ENCODE results near the gene GRK4. TPM values are rescaled to one million over a fixed set of nuclear protein-coding genes. Genes with fewer than 3 reads are reported as not detected.
"Not testable (repeated sequence)": the region's sequence is repeated elsewhere in the genome, so short reads cannot be mapped to it uniquely, and the experiment has no call there.

Gene GRK4
- total and polyA plus RNA-seq, 10 of the 15 experiments (the other 5 are each of a cell fraction or from before 2014, with no cell fraction given): 1.1 to 4.0 (median 2.5) TPM

GRCh38 chr4:2960450-2960849 lies 2.9 kb upstream of the GRK4 start:
- H2AFZ ChIP-seq (ENCODE audit: control insufficient read depth, low read depth, low read length); FAIRE-seq; H3K9me3 ChIP-seq (replicated peaks; ENCODE audit: control insufficient read depth, insufficient read depth, low read length); H3K27ac ChIP-seq (ENCODE audit: control insufficient read depth, insufficient read depth); CTCF ChIA-PET; H3K9ac ChIP-seq (ENCODE audit: control insufficient read depth, insufficient read depth, low read length); in situ Hi-C loops (cut with MboI); H3K27me3 ChIP-seq (replicated peaks in 1 of 2; ENCODE audit: control insufficient read depth in 2 of 2, insufficient read depth in 2 of 2, low read length in 1 of 2); BruUV-seq (replicated peaks); RAD21 ChIA-PET (ENCODE audit: unreplicated experiment); ATAC-seq; DNase-seq (ENCODE audit: low read depth, low spot score): not testable (repeated sequence)
- WGBS (ENCODE audit: insufficient coverage, insufficient replicate concordance, low lambda C conversion rate, missing lambda C conversion rate): 83% methylated on average over 4 of the region's 4 CpGs
- H3K4me3 ChIP-seq: peak overlapping the region; percentile 30; the same call in 1 of the 2 replicates
- peaks cover 9 to 29% of the 10 kb centered on the region in 2 experiments for H3K36me3 ChIP-seq (ENCODE audit: control insufficient read depth in 2 of 2, insufficient read depth in 2 of 2, low read length in 1 of 2)
- ChIA-PET POLR2A (interaction anchor here (0.6 to 0.7 kb wide), 2 partner anchors 16 to 211 kb away, joined by 4 read pairs; no protein-coding TSS in a partner anchor), SMC1A (ENCODE audit: uncharacterized antibody, unreplicated experiment) (interaction anchor here (1.1 kb wide), 1 partner anchor 197 kb away, joined by 3 read pairs; no protein-coding TSS in a partner anchor)
- H3K4me1 ChIP-seq (ENCODE audit: control insufficient read depth, insufficient read depth, low read length): peaks cover 32% of the 10 kb centered on the region
- peaks cover 61% of the 10 kb centered on the region for H3K79me2 ChIP-seq (ENCODE audit: control insufficient read depth, insufficient read depth, low read length)
- peaks cover 11% of the 10 kb centered on the region for H4K20me1 ChIP-seq (ENCODE audit: control insufficient read depth, insufficient read depth)
- H3K4me2 ChIP-seq (ENCODE audit: control insufficient read depth, insufficient read depth): peak overlapping the region; percentile 32
- intact Hi-C loops (cut with micrococcal nuclease; ENCODE audit: unreplicated experiment): loop anchor here (5.0 kb wide), 3 partner anchors 118 to 263 kb away; partner anchors contain the start of gene ADD1

GRCh38 chr4:2961421-2961810 lies 2.0 kb upstream of the GRK4 start:
- TSS peak; percentile 70 for BruUV-seq (replicated peaks)
- peaks cover 6 to 20% of the 10 kb centered on the region in 2 experiments for H3K36me3 ChIP-seq (ENCODE audit: control insufficient read depth in 2 of 2, insufficient read depth in 2 of 2, low read length in 1 of 2)
- ChIA-PET POLR2A (interaction anchor here (1.0 to 3.1 kb wide), 5 partner anchors 8 to 216 kb away, joined by 4 to 22 read pairs (median 6); no protein-coding TSS in a partner anchor), RAD21 (ENCODE audit: unreplicated experiment) (interaction anchor here (1.0 to 4.5 kb wide), 4 partner anchors 13 to 425 kb away, joined by 3 to 35 read pairs (median 3); partner anchors contain the start of gene FAM193A), SMC1A (ENCODE audit: uncharacterized antibody, unreplicated experiment) (interaction anchor here (1.1 to 3.6 kb wide), 4 partner anchors 8 to 107 kb away, joined by 3 to 19 read pairs (median 8); no protein-coding TSS in a partner anchor), CTCF (interaction anchor here (1.0 to 3.4 kb wide), 6 partner anchors 9 to 741 kb away, joined by 3 to 28 read pairs (median 3); no protein-coding TSS in a partner anchor)
- H3K9me3 ChIP-seq (replicated peaks; ENCODE audit: control insufficient read depth, insufficient read depth, low read length): no peaks in the 10 kb centered on the region; the same call in 1 of the 3 replicates
- H3K9ac ChIP-seq (ENCODE audit: control insufficient read depth, insufficient read depth, low read length): peak overlapping the region; percentile 96
- TF ChIP-seq POLR2A (IDR thresholded peaks at IDR 0.05; ENCODE audit: low read depth, low read length) (peak; percentile 27; the same call in 1 of the 2 replicates), SMAD5 (IDR thresholded peaks at IDR 0.05; ENCODE audit: low read depth) (no peak)
- H3K4me2 ChIP-seq (ENCODE audit: control insufficient read depth, insufficient read depth): peak overlapping the region; percentile 70
- H3K79me2 ChIP-seq (ENCODE audit: control insufficient read depth, insufficient read depth, low read length): peaks cover 54% of the 10 kb centered on the region
- DNase-seq (ENCODE audit: low read depth, low spot score) (no peak), ATAC-seq (no peak), FAIRE-seq (no peak)
- peaks cover 11% of the 10 kb centered on the region for H4K20me1 ChIP-seq (ENCODE audit: control insufficient read depth, insufficient read depth)
- in situ Hi-C loops (cut with MboI) (no loop called here), intact Hi-C loops (cut with micrococcal nuclease; ENCODE audit: unreplicated experiment) (loop anchor here (5.0 kb wide), 3 partner anchors 119 to 264 kb away; partner anchors contain the start of gene ADD1)
- H3K27ac ChIP-seq (ENCODE audit: control insufficient read depth, insufficient read depth): peak overlapping the region; percentile 62
- H2AFZ ChIP-seq (ENCODE audit: control insufficient read depth, low read depth, low read length): no peak overlapping the region
- H3K4me1 ChIP-seq (ENCODE audit: control insufficient read depth, insufficient read depth, low read length): peaks cover 23% of the 10 kb centered on the region
- WGBS (ENCODE audit: insufficient coverage, insufficient replicate concordance, low lambda C conversion rate, missing lambda C conversion rate): 27% methylated on average over 8 of the region's 8 CpGs
- H3K27me3 ChIP-seq (replicated peaks in 1 of 2; ENCODE audit: control insufficient read depth in 2 of 2, insufficient read depth in 2 of 2, low read length in 1 of 2): no peaks in the 10 kb centered on the region
- peak overlapping the region; percentile 78 for H3K4me3 ChIP-seq
